GM10248 (cell line): ENCODE measurements around the gene HPS1.

Source experiments
- CTCF ChIA-PET: fragments of 300-600 bp; sonication (Branson Sonifier 250); formaldehyde crosslinking; extraction: SDS; loops from one replicate; lab custom pipeline; 2021; ENCODE audit warnings: antibody characterized with exemption; lab: Yijun Ruan, JAX
- POLR2A ChIA-PET: fragments of 350-650 bp; sonication (Branson Sonifier 250); formaldehyde crosslinking; extraction: SDS; loops from one replicate; lab custom pipeline; 2020; ENCODE audit warnings: antibody characterized with exemption; lab: Yijun Ruan, JAX
- DNase-seq: peaks from one replicate; pipeline ENCODE4 v3.0.0; 2012; ENCODE audit errors: extremely low spot score
- CTCF ChIP-seq: IDR thresholded peaks from 2 replicates; pipeline ENCODE4 v1.5.1; 2012; ENCODE audit warnings: mild to moderate bottlenecking, low read depth; ENCODE audit errors: extremely low read depth, missing control alignments, control extremely low read depth

Gene HPS1

GRCh38 chr10:98373260-98374040 lies 73.3 kb downstream of the HPS1 start:
- no peak for TF ChIP-seq CTCF
- POLR2A ChIA-PET, result no interaction called here
- CTCF ChIA-PET, result interaction anchor here (0.7 to 2.0 kb wide), 3 partner anchors 10 to 52 kb away, joined by 4 to 5 read pairs (median 4); no protein-coding TSS in a partner anchor
- no peak for DNase-seq

- DNase-seq, result no peak
- ChIA-PET CTCF (interaction anchor here (1.0 to 1.7 kb wide), 3 partner anchors 8 to 22 kb away, joined by 3 to 4 read pairs (median 3); no protein-coding TSS in a partner anchor), POLR2A (no interaction called here)
- TF ChIP-seq CTCF, result no peak
Measured at GRCh38 chr10:98370831-98371820, 75.6 kb downstream of the HPS1 start.

GRCh38 chr10:98369801-98370200 lies 76.9 kb downstream of the HPS1 start:
- no peak for TF ChIP-seq CTCF
- CTCF ChIA-PET, result no interaction called here
- POLR2A ChIA-PET, result no interaction called here
- DNase-seq, result no peak

- CTCF ChIA-PET, result no interaction called here
- no peak for TF ChIP-seq CTCF
- no peak for DNase-seq
- POLR2A ChIA-PET, result no interaction called here
Measured at GRCh38 chr10:98368644-98369043, 78.1 kb downstream of the HPS1 start.

- no peak for DNase-seq
- ChIA-PET POLR2A (no interaction called here), CTCF (interaction anchor here (0.9 kb wide), 1 partner anchor 10 kb away, joined by 3 read pairs; no protein-coding TSS in a partner anchor)
- no peak for TF ChIP-seq CTCF
Measured at GRCh38 chr10:98367604-98368451, 78.9 kb downstream of the HPS1 start.
